Glutamatergic neuron (in vitro differentiated cells): ENCODE results near the gene SPTBN1. TPM values are rescaled to one million over a fixed set of nuclear protein-coding genes. Genes with fewer than 3 reads are reported as not detected.

Source experiments
- DNase-seq: peaks from one replicate; pipeline ENCODE4 v3.0.0; 2022
- H3K27ac Mint-ChIP-seq: one replicate; pipeline ENCODE4 v1.8.0; 2020; ENCODE audit warnings: mild to moderate bottlenecking, mixed read lengths, inconsistent platforms; ENCODE audit not compliant: unreplicated experiment
- H3K27me3 Mint-ChIP-seq: one replicate; pipeline ENCODE4 v1.8.0; 2020; ENCODE audit warnings: mild to moderate bottlenecking, moderate library complexity, mixed read lengths, inconsistent platforms; ENCODE audit not compliant: unreplicated experiment
- H3K36me3 Mint-ChIP-seq: one replicate; pipeline ENCODE4 v1.8.0; 2020; ENCODE audit warnings: mild to moderate bottlenecking, mixed read lengths, inconsistent platforms; ENCODE audit not compliant: unreplicated experiment
- H3K4me1 Mint-ChIP-seq: one replicate; pipeline ENCODE4 v1.8.0; 2020; ENCODE audit warnings: mild to moderate bottlenecking, low read depth, mixed read lengths, inconsistent platforms; ENCODE audit not compliant: unreplicated experiment
- H3K4me3 Mint-ChIP-seq: one replicate; pipeline ENCODE4 v1.8.0; 2020; ENCODE audit warnings: mild to moderate bottlenecking, mixed read lengths, inconsistent platforms; ENCODE audit not compliant: unreplicated experiment
- H3K9me3 Mint-ChIP-seq: one replicate; pipeline ENCODE4 v1.8.0; 2020; ENCODE audit warnings: mild to moderate bottlenecking, moderate library complexity, mixed read lengths, inconsistent platforms; ENCODE audit not compliant: unreplicated experiment
- CTCF ChIP-seq: fragments of 200-600 bp; sonication (generic); IDR thresholded peaks from one replicate; pipeline ENCODE4 v1.5.0; 2021; ENCODE audit not compliant: partially characterized antibody, unreplicated experiment
- total RNA-seq: library from RNA; stranded (reverse); fragmentation: NEBNext Ultra II Directional; extraction: Animal tissue kit (Norgen Biotek cat#: 25700); gene quantifications from one replicate; pipeline ENCODE4 v1.2.1, GENCODE V29; 2021; ENCODE audit not compliant: unreplicated experiment

SPTBN1 gene
- total RNA-seq, 1 donor from 2014 or later = 385 TPM

- H3K27me3 Mint-ChIP-seq = peaks cover 3% of the 10 kb centered on the region
- H3K4me1 Mint-ChIP-seq = no peaks in the 10 kb centered on the region
- no peak overlapping the region for H3K27ac Mint-ChIP-seq
- no peak overlapping the region for H3K4me3 Mint-ChIP-seq
- TF ChIP-seq CTCF = no peak
- peaks cover 7% of the 10 kb centered on the region for H3K9me3 Mint-ChIP-seq
- peaks cover 17% of the 10 kb centered on the region for H3K36me3 Mint-ChIP-seq
- DNase-seq = no peak
Observed at GRCh38 chr2:54669677-54670484, 213.8 kb downstream of the SPTBN1 start.

DNA sequence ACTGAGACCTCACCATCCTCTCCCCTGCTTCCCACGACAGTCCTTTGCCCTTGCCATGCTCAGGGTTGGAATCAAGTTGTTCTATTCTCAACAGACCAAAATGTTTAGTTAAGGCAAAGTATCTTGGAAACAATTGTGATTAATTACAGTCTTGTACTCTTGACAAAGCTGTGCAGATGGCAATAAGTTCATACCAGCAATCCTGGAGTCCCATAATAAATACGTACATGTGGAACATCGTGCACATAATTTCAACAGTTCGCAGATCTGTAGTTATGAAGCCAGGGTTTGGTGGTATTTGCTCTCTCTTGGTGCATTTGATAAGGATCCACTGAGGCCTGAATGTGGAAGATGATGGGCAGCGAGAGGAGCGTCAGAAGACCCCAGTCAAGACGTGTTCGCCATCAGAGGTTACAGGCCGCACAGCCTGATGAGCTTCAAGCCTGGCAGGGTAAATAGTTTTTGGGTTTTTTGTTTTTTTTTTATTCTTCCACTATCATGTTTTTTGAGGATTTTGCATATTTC lies 214.4 kb downstream of the SPTBN1 start:
- H3K36me3 Mint-ChIP-seq = peaks cover 15% of the 10 kb centered on the region
- no peak overlapping the region for H3K4me3 Mint-ChIP-seq
- no peaks in the 10 kb centered on the region for H3K4me1 Mint-ChIP-seq
- DNase-seq = no peak
- peaks cover 3% of the 10 kb centered on the region for H3K27me3 Mint-ChIP-seq
- H3K9me3 Mint-ChIP-seq = peaks cover 7% of the 10 kb centered on the region
- H3K27ac Mint-ChIP-seq = no peak overlapping the region
- no peak for TF ChIP-seq CTCF

DNA sequence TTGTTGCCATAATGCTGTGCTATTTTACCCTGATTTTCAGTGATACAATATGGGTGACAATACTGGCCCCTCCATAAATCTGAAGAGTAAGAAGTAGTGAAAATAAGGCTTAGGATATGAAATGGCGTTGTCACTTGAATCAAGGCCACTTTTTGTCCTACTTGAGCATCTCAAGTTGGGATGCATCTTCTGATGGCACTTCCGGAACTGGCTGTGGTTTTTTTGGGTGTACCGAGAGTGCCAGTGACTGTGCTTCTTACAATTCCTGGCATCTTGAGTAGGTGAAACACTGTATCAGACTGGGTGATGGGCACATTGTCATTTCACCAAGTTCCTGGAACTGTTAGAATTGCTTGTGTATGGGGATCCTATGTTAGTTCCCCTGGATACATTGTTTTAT lies 214.9 kb downstream of the SPTBN1 start:
- no peak for TF ChIP-seq CTCF
- Mint-ChIP-seq H3K27me3 (peaks cover 3% of the 10 kb centered on the region), H3K9me3 (peaks cover 7% of the 10 kb centered on the region), H3K36me3 (peaks cover 10% of the 10 kb centered on the region), H3K4me3 (no peak overlapping the region), H3K27ac (no peak overlapping the region), H3K4me1 (no peaks in the 10 kb centered on the region)
- DNase-seq = no peak

- Mint-ChIP-seq H3K36me3 (peaks cover 7% of the 10 kb centered on the region), H3K9me3 (peaks cover 7% of the 10 kb centered on the region), H3K4me3 (no peak overlapping the region), H3K4me1 (no peaks in the 10 kb centered on the region), H3K27ac (no peak overlapping the region), H3K27me3 (peaks cover 3% of the 10 kb centered on the region)
- no peak for DNase-seq
- no peak for TF ChIP-seq CTCF
Observed at GRCh38 chr2:54671875-54672589, 215.9 kb downstream of the SPTBN1 start.
